ENCODE measurements around the gene DTX4.
A peak's percentile ranks its signal among the peaks of the same experiment; 100 is the strongest.
"Not testable (repeated sequence)": the region's sequence is repeated elsewhere in the genome, so short reads cannot be mapped to it uniquely, and the experiment has no call there.

Gene DTX4

GRCh38 chr11:59171508-59172322 is at the start of gene DTX4:
Gene DTX4 (plus strand): TSS chr11:59172132. CDS start chr11:59172596, 464 bp downstream.
- Mint-ChIP-seq H3K27ac (peak within 1 kb of the TSS in 1 of 2 donors; percentile 51), H3K9me3 (no peaks in the 10 kb centered on the region)
- ATAC-seq = peak; percentile 91

GRCh38 chr11:59135648-59136461 is 36.1 kb upstream of the DTX4 start:
- Mint-ChIP-seq H3K27ac (peak overlapping the region in 1 of 2 donors; percentile 89), H3K9me3 (peaks cover 12 to 21% of the 10 kb centered on the region in 2 donors), H3K4me3 (peak overlapping the region; percentile 68 to 72), H3K4me1 (peaks cover 7% of the 10 kb centered on the region), H3K27me3 (no peaks in the 10 kb centered on the region)
- peak; percentile 86 for DNase-seq
- peak; percentile 99 for ATAC-seq

More at GRCh38 chr11:59171508-59172322, at the start of gene DTX4:
- peak; percentile 84 to 89 for DNase-seq
- H3K27me3 Mint-ChIP-seq = peaks cover 37% of the 10 kb centered on the region
- H3K4me1 Mint-ChIP-seq = peaks cover 18% of the 10 kb centered on the region
- peak within 1 kb of the TSS; percentile 81 for H3K4me3 Mint-ChIP-seq

- DNase-seq, H3K27ac Mint-ChIP-seq, ATAC-seq, H3K4me3 Mint-ChIP-seq, H3K27me3 Mint-ChIP-seq: not testable (repeated sequence)
- Mint-ChIP-seq H3K9me3 (peaks cover 10 to 15% of the 10 kb centered on the region in 2 donors), H3K4me1 (peaks cover 14% of the 10 kb centered on the region)
These were observed 35.4 kb upstream of the DTX4 start for GRCh38 chr11:59136551-59136950.

- DNase-seq (no peak), ATAC-seq (no peak)
- Mint-ChIP-seq H3K27me3 (no peaks in the 10 kb centered on the region), H3K9me3 (peaks cover 8% of the 10 kb centered on the region in 2 donors), H3K4me3 (no peak overlapping the region), H3K27ac (peak overlapping the region in 1 of 2 donors; percentile 52), H3K4me1 (peaks cover 21% of the 10 kb centered on the region)
These were observed 34.7 kb upstream of the DTX4 start for GRCh38 chr11:59137190-59137589.

- Mint-ChIP-seq H3K4me1 (peaks cover 30% of the 10 kb centered on the region), H3K9me3 (no peaks in the 10 kb centered on the region), H3K4me3 (no peak overlapping the region), H3K27ac (no peak overlapping the region), H3K27me3 (no peaks in the 10 kb centered on the region)
- no peak for DNase-seq
- ATAC-seq = no peak
These were observed 33.3 kb upstream of the DTX4 start for GRCh38 chr11:59138643-59139042.

GRCh38 chr11:59141191-59141590 is 30.7 kb upstream of the DTX4 start:
- Mint-ChIP-seq H3K27ac (no peak overlapping the region), H3K9me3 (no peaks in the 10 kb centered on the region), H3K4me3 (no peak overlapping the region), H3K4me1 (peaks cover 41% of the 10 kb centered on the region), H3K27me3 (no peaks in the 10 kb centered on the region)
- no peak for ATAC-seq
- no peak for DNase-seq

- DNase-seq (no peak), ATAC-seq (peak; percentile 1)
- Mint-ChIP-seq H3K9me3 (no peaks in the 10 kb centered on the region), H3K4me1 (peaks cover 46% of the 10 kb centered on the region), H3K4me3 (peak overlapping the region; percentile 86 to 95), H3K27me3 (no peaks in the 10 kb centered on the region), H3K27ac (peak overlapping the region; percentile 97 to 98)
These were observed 30.1 kb upstream of the DTX4 start for GRCh38 chr11:59141673-59142460.

- DNase-seq (peak; percentile 79 to 83), ATAC-seq (peak; percentile 80)
- Mint-ChIP-seq H3K4me1 (peaks cover 56% of the 10 kb centered on the region), H3K27me3 (no peaks in the 10 kb centered on the region), H3K9me3 (no peaks in the 10 kb centered on the region), H3K27ac (peak within 1 kb of the TSS; percentile 97 to 98), H3K4me3 (peak within 1 kb of the TSS; percentile 86 to 95)
These were observed 29.1 kb upstream of the DTX4 start, which contains the start of gene FAM111A for GRCh38 chr11:59142530-59143507. Gene FAM111A (plus strand): TSS chr11:59142856. CDS start chr11:59148873, 6,017 bp downstream.

GRCh38 chr11:59144096-59144495 is 27.8 kb upstream of the DTX4 start:
- H3K4me1 Mint-ChIP-seq = peaks cover 66% of the 10 kb centered on the region

GRCh38 chr11:59144579-59145345 is 27.2 kb upstream of the DTX4 start:
- DNase-seq (peak; percentile 71 to 81), ATAC-seq (peak; percentile 80)
- Mint-ChIP-seq H3K27me3 (no peaks in the 10 kb centered on the region), H3K9me3 (no peaks in the 10 kb centered on the region), H3K27ac (peak overlapping the region; percentile 82 to 94), H3K4me3 (peak overlapping the region; percentile 86 to 95), H3K4me1 (peaks cover 69% of the 10 kb centered on the region)

More at GRCh38 chr11:59144096-59144495, 27.8 kb upstream of the DTX4 start:
- H3K27me3 Mint-ChIP-seq = no peaks in the 10 kb centered on the region
- peak overlapping the region; percentile 86 to 95 for H3K4me3 Mint-ChIP-seq
- no peak for ATAC-seq
- H3K9me3 Mint-ChIP-seq = no peaks in the 10 kb centered on the region
- peak overlapping the region; percentile 13 to 94 for H3K27ac Mint-ChIP-seq
- no peak for DNase-seq

- no peak for ATAC-seq
- Mint-ChIP-seq H3K9me3 (no peaks in the 10 kb centered on the region), H3K4me3 (peak overlapping the region; percentile 86 to 95), H3K27me3 (no peaks in the 10 kb centered on the region), H3K4me1 (peaks cover 69% of the 10 kb centered on the region), H3K27ac (peak overlapping the region in 1 of 2 donors; percentile 82)
- DNase-seq = no peak
These were observed 26.4 kb upstream of the DTX4 start for GRCh38 chr11:59145534-59145933.

- peak; percentile 68 for ATAC-seq
These were observed 20.2 kb upstream of the DTX4 start for GRCh38 chr11:59151761-59152160.

GRCh38 chr11:59152312-59152951 is 19.5 kb upstream of the DTX4 start:
- ATAC-seq = peak; percentile 96

More at GRCh38 chr11:59151761-59152160, 20.2 kb upstream of the DTX4 start:
- Mint-ChIP-seq H3K4me1 (peaks cover 41% of the 10 kb centered on the region), H3K27me3 (no peaks in the 10 kb centered on the region), H3K4me3 (peak overlapping the region; percentile 35 to 82), H3K27ac (peak overlapping the region; percentile 20 to 34), H3K9me3 (peaks cover 0 to 3% of the 10 kb centered on the region in 2 donors)
- no peak for DNase-seq

More at GRCh38 chr11:59152312-59152951, 19.5 kb upstream of the DTX4 start:
- H3K27me3 Mint-ChIP-seq = no peaks in the 10 kb centered on the region
- peak overlapping the region in 1 of 2 donors; percentile 84 for H3K27ac Mint-ChIP-seq
- H3K4me3 Mint-ChIP-seq = peak overlapping the region; percentile 35 to 82
- DNase-seq = peak in 1 of 2 donors; percentile 41
- peaks cover 35% of the 10 kb centered on the region for H3K4me1 Mint-ChIP-seq
- peaks cover 0 to 3% of the 10 kb centered on the region in 2 donors for H3K9me3 Mint-ChIP-seq
